AML-193 (cell line): ENCODE results near the gene BICDL1.
"Not testable (repeated sequence)": the region's sequence is repeated elsewhere in the genome, so short reads cannot be mapped to it uniquely, and the experiment has no call there.

ENCODE experiments used
- DNase-seq, 2 experiments: peaks; one replicate each; lab custom pipeline; 2025; lab: John Stamatoyannopoulos, UW

The BICDL1 gene

DNA sequence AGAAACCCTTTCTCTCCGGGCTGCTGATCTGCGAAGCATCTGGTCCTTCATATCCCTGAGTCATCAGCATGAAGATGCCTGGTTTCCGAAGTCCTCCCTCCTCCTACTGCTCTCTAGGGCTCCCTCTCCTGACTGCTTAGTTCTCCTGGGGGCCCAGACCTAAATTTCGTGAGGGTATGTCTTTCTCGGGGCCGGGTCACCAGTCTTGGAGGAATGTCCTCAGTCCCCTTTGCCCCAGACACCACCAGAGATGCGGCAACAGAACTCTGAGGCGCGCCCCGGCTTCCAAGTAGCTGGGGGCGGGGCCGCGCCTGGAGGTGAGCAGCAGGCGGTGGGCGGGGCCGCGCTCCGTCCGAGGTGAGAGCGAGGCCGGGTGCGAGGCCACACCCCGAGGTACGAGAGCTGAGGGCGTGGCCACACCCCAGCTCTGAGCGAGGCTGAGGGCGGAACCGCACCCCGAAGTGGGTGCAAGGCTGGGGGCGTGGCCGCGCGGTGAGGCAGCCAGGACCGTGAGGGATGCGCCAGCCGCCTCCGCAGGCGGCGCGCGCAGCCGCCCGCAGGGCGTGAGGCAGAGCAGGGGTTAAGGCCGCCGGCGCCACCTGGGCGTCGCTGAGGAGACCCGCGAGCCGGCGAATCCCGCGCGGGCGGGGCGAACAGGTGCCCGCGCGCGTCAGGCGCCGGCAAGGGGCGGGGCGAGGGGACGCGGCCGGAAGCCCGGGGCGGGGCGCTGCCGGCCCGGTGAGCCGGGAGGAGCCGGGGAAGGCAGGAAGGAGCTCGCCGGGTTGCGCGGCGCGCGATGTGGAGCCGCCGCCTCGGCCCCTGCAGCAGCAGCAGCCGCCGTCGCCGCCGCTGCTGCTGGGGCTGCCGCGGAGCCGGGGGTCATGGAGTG, at the start of gene BICDL1:
TSS of gene BICDL1 (plus strand) at position 765 of the 889 bp plus-strand sequence. CDS start 633 bp downstream, outside the sequence.
- DNase-seq: peak; percentile 39 to 43

DNA sequence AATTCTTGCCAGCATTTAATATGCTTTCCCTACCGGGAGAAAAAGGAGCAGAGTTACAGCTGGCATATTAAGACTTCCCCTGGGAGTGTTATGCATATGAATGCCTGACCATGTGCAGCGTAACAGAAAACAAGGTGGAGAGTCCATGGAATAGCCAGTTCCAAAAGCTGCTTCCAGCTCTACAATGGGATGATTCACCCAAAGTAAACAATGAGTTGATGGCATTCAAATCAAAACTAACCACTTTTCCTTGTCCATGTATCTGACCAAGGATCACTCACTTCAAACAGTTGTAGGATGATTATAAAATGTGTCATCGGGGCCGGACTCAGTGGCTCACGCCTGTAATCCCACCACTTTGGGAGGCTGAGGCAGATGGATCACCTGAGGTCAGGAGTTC, 48.1 kb upstream of the BICDL1 start:
- no peak for DNase-seq

DNA sequence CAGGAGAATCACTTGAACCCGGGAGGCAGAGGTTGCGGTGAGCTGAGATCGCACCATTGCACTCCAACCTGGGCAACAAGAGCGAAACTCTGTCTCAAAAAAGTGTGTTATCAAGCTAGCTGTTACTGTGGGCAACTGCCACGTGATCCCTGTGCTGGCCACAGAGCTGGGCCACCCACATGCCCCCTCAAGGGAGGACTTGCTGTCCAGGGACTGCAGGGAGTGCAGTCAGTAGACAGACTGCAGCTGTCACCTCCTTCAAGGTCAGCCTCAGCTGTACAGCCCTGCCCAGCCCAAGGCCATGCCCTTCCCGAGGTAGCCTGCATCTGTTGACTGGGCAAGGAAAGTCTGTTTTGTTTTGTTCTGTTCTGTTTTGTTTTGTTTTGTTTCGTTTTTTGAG, 46.6 kb upstream of the BICDL1 start:
- DNase-seq: no peak

GRCh38 chr12:119946213-119946612, 42.8 kb upstream of the BICDL1 start:
- no peak for DNase-seq

GRCh38 chr12:119949145-119949544, 39.9 kb upstream of the BICDL1 start:
- no peak for DNase-seq

DNA sequence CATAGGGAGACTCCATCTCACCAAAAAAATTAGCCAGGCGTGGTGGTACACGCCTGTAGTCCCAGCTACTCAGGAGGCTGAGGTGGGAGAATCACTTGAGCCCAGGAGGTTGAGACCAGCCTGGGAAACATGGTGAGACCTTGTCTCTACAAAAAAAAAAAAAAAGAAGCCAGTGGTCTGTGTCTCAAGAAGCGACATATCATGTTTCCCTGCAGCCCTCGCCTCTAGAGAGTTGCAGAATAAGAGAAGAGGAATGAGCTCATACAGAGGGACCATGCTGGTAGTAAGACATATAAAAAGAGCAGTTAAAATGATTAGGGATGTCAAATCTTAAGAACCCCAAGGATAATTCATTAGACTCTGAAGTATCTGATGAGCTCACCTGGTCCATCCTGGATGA, 39.4 kb upstream of the BICDL1 start:
- DNase-seq: no peak

- no peak for DNase-seq
Observed at GRCh38 chr12:119956047-119956446, 33.0 kb upstream of the BICDL1 start.

DNA sequence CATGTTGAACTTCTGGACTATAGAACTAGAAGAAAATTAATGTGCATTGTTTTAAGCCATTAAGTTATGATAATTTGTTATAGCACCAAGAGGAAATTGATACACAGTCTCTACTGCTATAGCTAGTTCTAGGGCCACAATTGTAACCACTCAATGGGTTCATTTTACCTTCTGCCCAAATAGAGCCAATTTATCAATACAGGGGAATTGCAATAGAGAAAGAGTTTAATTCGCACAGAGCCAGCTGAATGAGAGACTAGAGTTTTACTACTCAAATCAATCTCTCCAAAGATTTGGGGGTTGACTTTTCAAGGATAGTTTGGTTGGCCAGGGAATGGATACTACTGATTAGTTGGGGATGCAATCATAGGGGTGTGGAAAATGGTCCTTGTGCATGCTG, 31.9 kb upstream of the BICDL1 start:
- no peak for DNase-seq

DNA sequence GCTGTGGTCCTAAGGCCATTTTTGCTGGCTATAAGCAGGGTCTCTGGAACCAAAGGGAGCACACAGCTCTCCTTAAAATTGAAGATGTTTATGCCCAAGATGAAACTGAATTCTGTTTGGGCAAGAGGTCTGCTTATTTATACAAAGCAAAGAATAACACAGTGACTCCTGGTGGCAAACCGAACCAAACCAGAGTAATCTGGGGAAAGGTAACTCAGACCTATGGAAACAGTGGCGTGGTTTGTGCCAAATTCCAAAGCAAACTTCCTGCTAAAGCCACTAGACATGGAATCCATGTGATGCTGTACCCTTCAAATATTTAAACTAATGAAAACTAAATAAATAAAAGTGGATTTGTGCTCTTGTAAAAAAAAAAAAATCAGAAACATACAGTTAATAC, 29.6 kb upstream of the BICDL1 start:
- DNase-seq: no peak

GRCh38 chr12:119964123-119964522, 24.9 kb upstream of the BICDL1 start:
- DNase-seq: no peak

GRCh38 chr12:119964929-119965328, 24.1 kb upstream of the BICDL1 start:
- no peak for DNase-seq

DNA sequence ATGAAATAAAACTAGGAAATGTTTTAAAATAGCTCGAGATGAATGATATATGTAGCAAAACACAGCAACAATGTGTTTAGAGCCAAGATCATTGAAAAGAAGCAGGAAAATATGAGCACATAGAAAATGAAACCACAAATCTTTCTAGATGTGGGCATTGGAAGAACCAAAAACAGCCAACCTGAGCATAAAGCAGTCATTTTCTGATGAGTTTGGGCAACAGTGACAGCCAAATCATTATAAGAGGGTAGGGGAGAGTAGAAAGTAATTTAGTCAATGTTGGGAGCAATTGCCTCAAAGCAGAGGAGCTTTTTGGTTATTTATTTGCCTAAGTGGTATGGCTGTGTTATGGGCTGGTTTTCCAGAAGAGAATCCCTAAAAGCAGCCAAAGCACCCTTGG, 8.8 kb upstream of the BICDL1 start:
- no peak for DNase-seq

DNA sequence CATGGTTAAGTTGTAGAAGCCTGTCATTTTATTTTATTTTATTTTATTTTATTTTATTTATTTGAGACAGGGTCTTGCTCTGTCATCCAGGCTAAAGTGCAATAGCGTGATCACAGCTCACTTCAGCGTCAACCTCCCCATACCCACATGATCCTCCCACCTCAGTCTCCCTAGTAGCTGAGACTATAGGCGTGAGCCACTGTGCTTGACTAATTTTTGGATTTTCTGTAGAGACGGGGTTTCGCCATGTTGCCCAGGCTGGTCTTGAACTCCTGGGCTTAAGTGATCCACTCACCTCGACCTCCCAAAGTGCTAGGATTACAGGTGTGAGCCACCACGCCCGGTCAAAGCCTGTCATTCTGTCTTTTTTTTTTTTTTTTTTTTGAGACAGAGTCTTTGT, 8.3 kb upstream of the BICDL1 start:
- DNase-seq: not testable (repeated sequence)

GRCh38 chr12:119989361-119989730, 310 bp downstream of the BICDL1 start:
- peak in 1 of 2 experiments; percentile 41 for DNase-seq

DNA sequence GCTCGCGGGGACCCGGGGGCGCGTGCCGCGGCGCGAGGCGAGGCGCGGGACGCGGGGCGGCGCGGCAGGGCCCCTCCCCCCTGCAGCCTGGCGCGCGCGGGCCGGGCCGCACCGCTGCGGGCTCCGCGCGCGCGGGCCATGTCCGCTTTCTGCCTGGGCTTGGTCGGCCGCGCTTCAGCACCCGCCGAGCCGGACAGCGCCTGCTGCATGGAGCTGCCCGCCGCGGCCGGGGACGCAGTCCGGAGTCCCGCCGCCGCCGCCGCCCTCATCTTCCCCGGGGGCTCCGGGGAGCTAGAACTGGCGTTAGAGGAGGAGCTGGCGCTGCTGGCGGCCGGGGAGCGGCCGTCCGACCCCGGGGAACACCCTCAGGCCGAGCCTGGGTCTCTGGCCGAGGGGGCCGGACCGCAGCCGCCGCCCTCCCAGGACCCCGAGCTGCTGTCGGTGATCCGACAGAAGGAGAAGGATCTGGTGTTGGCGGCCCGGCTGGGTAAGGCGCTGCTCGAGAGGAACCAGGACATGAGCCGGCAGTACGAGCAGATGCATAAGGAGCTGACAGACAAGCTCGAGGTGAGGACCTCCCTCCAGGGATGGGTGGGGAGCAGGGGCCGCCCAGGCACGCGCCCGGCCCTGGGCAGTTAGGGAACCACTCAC, 820 bp downstream of the BICDL1 start:
- DNase-seq: peak; percentile 28 to 39

- DNase-seq: peak in 1 of 2 experiments; percentile 8
Observed at GRCh38 chr12:119990382-119990874, 1.4 kb downstream of the BICDL1 start.

- DNase-seq: no peak
Observed at GRCh38 chr12:119992129-119992705, 3.2 kb downstream of the BICDL1 start.

GRCh38 chr12:119994892-119995658, 6.0 kb downstream of the BICDL1 start:
- no peak for DNase-seq

DNA sequence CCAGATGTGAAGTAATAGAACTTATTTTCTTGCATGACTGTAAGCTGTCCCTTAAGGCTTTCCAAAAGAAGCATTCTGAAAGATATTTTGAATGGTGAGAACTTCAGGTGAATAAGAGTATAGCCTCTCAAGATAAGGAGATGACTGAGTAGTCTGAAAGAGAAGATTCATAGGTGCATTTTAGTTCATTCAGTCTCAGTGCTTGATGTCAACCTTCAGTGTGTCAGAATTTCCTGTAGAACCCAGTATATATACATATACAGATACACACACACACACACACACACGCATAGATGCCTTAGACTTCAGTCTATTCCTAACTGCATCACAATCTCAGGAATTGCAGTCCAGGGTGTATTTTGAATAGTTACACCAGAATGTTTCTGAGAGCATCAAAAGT, 7.4 kb downstream of the BICDL1 start:
- no peak for DNase-seq

DNA sequence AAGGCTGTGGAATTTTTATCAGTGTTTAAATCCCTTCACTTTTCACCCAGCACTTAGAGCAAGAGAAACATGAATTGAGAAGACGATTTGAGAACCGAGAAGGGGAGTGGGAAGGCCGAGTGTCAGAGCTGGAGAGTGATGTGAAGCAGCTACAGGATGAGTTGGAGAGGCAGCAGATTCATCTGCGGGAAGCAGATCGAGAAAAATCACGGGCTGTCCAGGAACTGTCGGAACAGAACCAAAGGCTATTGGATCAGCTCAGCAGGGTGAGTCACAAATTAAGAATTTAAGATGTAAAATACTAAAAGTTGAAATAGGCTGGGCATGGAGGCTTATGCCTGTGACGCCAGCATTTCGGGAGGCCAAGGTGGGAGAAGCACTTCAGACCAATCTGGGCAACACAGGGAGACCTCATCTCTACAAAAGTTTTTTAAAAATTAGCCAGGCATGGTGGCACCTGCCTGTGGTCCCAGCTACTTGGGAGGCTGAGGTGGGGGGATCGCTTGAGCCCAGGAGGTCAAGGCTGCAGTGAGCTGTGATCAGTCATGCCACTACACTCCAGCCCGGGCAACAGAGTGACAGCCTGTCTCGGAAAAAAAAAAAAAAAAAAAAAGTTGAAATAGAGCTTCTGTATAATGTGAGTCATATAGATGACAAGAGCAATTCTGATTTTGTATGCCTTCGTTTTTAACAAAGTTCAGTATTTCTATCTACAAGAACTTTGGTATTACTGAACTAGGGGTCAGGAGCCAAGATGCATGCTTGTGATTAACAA, 9.6 kb downstream of the BICDL1 start:
- DNase-seq: no peak

- DNase-seq: no peak
Observed at GRCh38 chr12:120000556-120000955, 11.5 kb downstream of the BICDL1 start.
